Measurements from ENCODE around the gene MC1R. TPM values are rescaled to one million over a fixed set of nuclear protein-coding genes. Genes with fewer than 3 reads are reported as not detected.

MC1R gene
- total and polyA plus RNA-seq, 2 of the 8 experiments (the other 6 are each of a cell fraction or from before 2014, with no cell fraction given): 2.2 to 2.9 TPM

DNA sequence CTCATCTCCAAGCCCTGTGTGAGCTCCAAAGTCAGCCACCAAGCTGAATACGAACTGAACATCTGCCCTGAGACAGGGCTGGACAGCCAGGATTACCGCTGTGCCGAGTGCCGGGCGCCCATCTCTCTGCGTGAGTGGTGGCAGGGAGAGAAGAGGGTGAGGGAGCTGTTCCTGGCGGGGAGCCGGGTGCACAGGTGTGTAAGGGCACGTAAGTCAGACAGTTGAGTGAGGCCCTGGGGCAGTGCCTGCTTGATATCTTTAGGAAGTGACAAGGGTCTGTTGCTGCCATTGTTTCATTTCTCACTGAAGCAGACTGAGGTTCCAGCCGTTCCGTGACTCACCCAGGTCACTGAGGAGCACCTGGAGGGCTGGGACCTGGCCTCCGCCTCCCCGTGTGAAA lies 42.3 kb downstream of the MC1R start:
- Histone ChIP-seq H2BK15ac (ENCODE audit: low read length) (no peak overlapping the region), H3K18ac (ENCODE audit: extremely low read depth, low read length) (no peak overlapping the region), H3K79me2 (ENCODE audit: control insufficient read depth in 1 of 2, insufficient read depth in 2 of 2, low read length in 2 of 2) (no peaks in the 10 kb centered on the region), H4K5ac (ENCODE audit: insufficient read length, low read depth, low read length) (no peak overlapping the region), H2BK20ac (ENCODE audit: low read length) (no peak overlapping the region), H3K79me1 (ENCODE audit: low read depth, low read length) (no peaks in the 10 kb centered on the region), H3K36me3 (ENCODE audit: control insufficient read depth in 2 of 4, insufficient read depth in 4 of 4, low read length in 3 of 4) (peaks cover 0 to 10% (median 4%) of the 10 kb centered on the region in 4 experiments; a peak in 4 of 8 replicates), H2BK12ac (ENCODE audit: low read depth, low read length) (no peak overlapping the region), H3K23me2 (ENCODE audit: low read depth, low read length) (no peaks in the 10 kb centered on the region), H2BK5ac (ENCODE audit: low read depth, low read length) (no peak overlapping the region), H3K27me3 (replicated peaks in 1 of 4; ENCODE audit: control insufficient read depth in 3 of 4, extremely low read depth in 1 of 4, insufficient read depth in 3 of 4, low read length in 3 of 4) (no peaks in the 10 kb centered on the region), H4K20me1 (replicated peaks in 1 of 2; ENCODE audit: control insufficient read depth in 1 of 2, insufficient read depth in 2 of 2, low read length in 2 of 2) (peaks cover 1 to 7% of the 10 kb centered on the region in 2 experiments), H3K4me2 (ENCODE audit: insufficient read depth in 1 of 2, low read depth in 2 of 2, low read length in 2 of 2) (no peak overlapping the region), H3K9ac (replicated peaks in 1 of 4; ENCODE audit: extremely low read depth in 1 of 4, low read depth in 3 of 4, low read length in 3 of 4) (no peak overlapping the region), H3K9me3 (ENCODE audit: insufficient read depth in 2 of 2, low read depth in 1 of 2, low read length in 1 of 2) (no peaks in the 10 kb centered on the region), H3K56ac (replicated peaks; ENCODE audit: insufficient read length, low read depth, low read length) (no peak overlapping the region), H3K27ac (ENCODE audit: low read depth, low read length) (no peak overlapping the region), H3K14ac (ENCODE audit: insufficient read length) (no peak overlapping the region), H3K4ac (replicated peaks; ENCODE audit: insufficient read length, low read depth, low read length) (no peak overlapping the region), H2BK120ac (replicated peaks; ENCODE audit: low read depth, low read length) (no peak overlapping the region), H4K8ac (ENCODE audit: extremely low read depth, insufficient read depth, low read length) (no peak overlapping the region), H3K4me1 (replicated peaks in 1 of 4; ENCODE audit: control insufficient read depth in 3 of 4, insufficient read depth in 4 of 4, low read length in 3 of 4) (no peaks in the 10 kb centered on the region; a peak in 1 of 7 replicates), H2AK5ac (ENCODE audit: low read depth, low read length) (no peak overlapping the region), H4K91ac (replicated peaks; ENCODE audit: insufficient read length, low read length) (no peak overlapping the region), H3K23ac (ENCODE audit: insufficient read length) (no peak overlapping the region), H3K4me3 (ENCODE audit: extremely low read depth in 1 of 4, insufficient read depth in 2 of 4, low read depth in 3 of 4, low read length in 4 of 4) (no peak overlapping the region), H2AFZ (ENCODE audit: low read length) (no peak overlapping the region)
- TF ChIP-seq KDM5A (IDR thresholded peaks at IDR 0.05; ENCODE audit: low read length) (no peak), SP1 (IDR thresholded peaks at IDR 0.05; ENCODE audit: low read depth, low read length) (no peak)
- ChIA-PET CTCF (ENCODE audit: partially characterized antibody) (interaction anchor here (0.6 to 1.4 kb wide), 3 partner anchors 11 to 65 kb away, joined by 3 to 4 read pairs (median 4); no protein-coding TSS in a partner anchor), POLR2A (ENCODE audit: partially characterized antibody) (interaction anchor here (1.2 to 7.5 kb wide), 5 partner anchors 9 to 31 kb away, joined by 3 to 54 read pairs (median 5); no protein-coding TSS in a partner anchor)
- DNase-seq (ENCODE audit: low read depth in 1 of 2, low spot score in 2 of 2) (no peak), FAIRE-seq (no peak)
- WGBS, 2 experiments (ENCODE audit: extremely low coverage in 1 of 2, insufficient coverage in 1 of 2, insufficient read length in 1 of 2, insufficient replicate concordance in 2 of 2, low coverage in 1 of 2, low lambda C conversion rate in 2 of 2, missing lambda C conversion rate in 1 of 2): 86% methylated on average over 13 of the region's 13 CpGs; no CpG with 5 or more reads in 1 of the 2 experiments
